ENCODE measurements around the gene CDK14. TPM values are rescaled to one million over a fixed set of nuclear protein-coding genes. Genes with fewer than 3 reads are reported as not detected.

Gene CDK14
- total RNA-seq, 2 donors from 2014 or later: 1.9 to 4.9 TPM

DNA sequence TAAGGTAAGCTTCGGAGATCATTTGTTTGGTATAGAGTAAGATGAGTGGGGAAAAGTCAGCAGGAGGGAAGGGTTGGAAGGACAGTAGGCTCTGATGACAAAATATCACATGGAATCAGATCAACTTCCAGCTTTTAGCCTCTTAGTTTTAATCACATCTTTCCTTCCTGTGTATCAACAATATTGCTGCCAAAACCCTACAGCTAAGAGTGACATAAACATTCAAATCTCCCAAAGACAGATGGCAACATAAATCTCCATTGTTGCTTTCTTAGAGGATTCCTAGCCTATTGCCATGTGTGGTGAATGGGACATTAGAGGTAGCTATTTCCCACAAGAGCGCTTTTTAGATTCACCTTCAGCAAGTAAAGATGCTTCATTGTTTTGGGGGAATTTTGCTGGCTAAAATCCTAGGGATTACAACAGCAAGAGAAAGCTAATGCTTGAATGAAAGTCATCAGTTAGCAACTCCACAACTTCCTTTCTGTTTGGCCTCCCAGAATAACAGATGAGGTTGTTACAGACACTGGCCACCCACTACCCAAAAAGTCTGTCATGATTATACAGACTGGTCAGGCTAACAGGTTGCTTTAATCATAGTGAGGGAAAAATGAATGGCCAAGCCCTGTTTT, 632.9 kb downstream of the CDK14 start:
- Histone ChIP-seq H3K9me3 (no peaks in the 10 kb centered on the region), H3K36me3 (no peaks in the 10 kb centered on the region), H3K27ac (no peak overlapping the region), H3K27me3 (no peaks in the 10 kb centered on the region), H3K9ac (ENCODE audit: low read depth in 2 of 2, low read length in 2 of 2) (no peak overlapping the region), H3K4me3 (no peak overlapping the region), H3K4me1 (no peaks in the 10 kb centered on the region)
- DNase-seq: no peak
- intact Hi-C loops (cut with DNase I): no loop called here
- TF ChIP-seq, protein P1, sequence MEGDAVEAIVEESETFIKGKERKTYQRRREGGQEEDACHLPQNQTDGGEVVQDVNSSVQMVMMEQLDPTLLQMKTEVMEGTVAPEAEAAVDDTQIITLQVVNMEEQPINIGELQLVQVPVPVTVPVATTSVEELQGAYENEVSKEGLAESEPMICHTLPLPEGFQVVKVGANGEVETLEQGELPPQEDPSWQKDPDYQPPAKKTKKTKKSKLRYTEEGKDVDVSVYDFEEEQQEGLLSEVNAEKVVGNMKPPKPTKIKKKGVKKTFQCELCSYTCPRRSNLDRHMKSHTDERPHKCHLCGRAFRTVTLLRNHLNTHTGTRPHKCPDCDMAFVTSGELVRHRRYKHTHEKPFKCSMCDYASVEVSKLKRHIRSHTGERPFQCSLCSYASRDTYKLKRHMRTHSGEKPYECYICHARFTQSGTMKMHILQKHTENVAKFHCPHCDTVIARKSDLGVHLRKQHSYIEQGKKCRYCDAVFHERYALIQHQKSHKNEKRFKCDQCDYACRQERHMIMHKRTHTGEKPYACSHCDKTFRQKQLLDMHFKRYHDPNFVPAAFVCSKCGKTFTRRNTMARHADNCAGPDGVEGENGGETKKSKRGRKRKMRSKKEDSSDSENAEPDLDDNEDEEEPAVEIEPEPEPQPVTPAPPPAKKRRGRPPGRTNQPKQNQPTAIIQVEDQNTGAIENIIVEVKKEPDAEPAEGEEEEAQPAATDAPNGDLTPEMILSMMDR (IDR thresholded peaks at IDR 0.05): no peak

DNA sequence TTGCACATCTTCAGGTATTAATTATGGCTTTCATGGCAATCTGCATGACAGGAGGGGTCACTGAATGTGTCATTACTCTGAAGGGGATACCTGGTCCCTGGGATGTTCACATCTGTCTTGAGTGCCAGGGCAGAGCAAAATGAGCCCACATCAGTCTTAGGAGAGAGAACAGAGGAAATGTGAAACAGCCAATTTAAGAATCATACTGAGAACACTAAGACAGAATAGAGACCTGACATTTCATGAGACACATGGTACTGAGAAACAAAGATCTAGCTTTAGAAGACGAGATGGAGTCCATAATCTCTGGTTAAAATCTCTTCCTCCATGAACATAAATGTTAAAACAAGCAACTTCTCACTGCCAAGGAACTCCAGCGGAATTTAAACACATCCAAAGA, 634.0 kb downstream of the CDK14 start:
- intact Hi-C loops (cut with DNase I): no loop called here
- Histone ChIP-seq H3K4me3 (no peak overlapping the region), H3K9ac (ENCODE audit: low read depth in 2 of 2, low read length in 2 of 2) (no peak overlapping the region), H3K27ac (no peak overlapping the region), H3K36me3 (no peaks in the 10 kb centered on the region), H3K27me3 (no peaks in the 10 kb centered on the region), H3K9me3 (no peaks in the 10 kb centered on the region), H3K4me1 (no peaks in the 10 kb centered on the region)
- DNase-seq: no peak
- TF ChIP-seq, protein P1 (IDR thresholded peaks at IDR 0.05): no peak

DNA sequence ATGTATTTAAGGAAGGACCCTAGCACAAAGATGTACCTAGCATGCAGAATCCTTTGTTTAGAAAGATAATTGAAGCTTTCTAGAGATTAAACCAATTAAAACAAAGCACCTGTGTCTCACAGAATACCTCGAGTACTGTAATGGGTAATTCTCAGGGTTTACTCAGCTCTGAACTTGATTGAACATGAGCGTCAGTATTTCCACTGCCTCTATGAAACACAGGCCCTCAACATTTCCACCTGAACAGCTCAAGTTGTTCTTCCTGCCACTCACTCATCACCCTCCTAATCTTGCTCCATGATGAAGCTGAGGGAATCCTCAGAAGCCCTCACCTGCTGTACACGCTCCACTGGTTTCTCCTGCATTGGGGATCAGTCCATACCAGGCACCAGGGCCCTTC, 634.4 kb downstream of the CDK14 start:
- intact Hi-C loops (cut with DNase I): no loop called here
- Histone ChIP-seq H3K36me3 (no peaks in the 10 kb centered on the region), H3K27me3 (no peaks in the 10 kb centered on the region), H3K9me3 (no peaks in the 10 kb centered on the region), H3K9ac (ENCODE audit: low read depth in 2 of 2, low read length in 2 of 2) (no peak overlapping the region), H3K4me3 (no peak overlapping the region), H3K27ac (no peak overlapping the region), H3K4me1 (no peaks in the 10 kb centered on the region)
- TF ChIP-seq, protein P1 (IDR thresholded peaks at IDR 0.05): no peak
- no peak for DNase-seq

DNA sequence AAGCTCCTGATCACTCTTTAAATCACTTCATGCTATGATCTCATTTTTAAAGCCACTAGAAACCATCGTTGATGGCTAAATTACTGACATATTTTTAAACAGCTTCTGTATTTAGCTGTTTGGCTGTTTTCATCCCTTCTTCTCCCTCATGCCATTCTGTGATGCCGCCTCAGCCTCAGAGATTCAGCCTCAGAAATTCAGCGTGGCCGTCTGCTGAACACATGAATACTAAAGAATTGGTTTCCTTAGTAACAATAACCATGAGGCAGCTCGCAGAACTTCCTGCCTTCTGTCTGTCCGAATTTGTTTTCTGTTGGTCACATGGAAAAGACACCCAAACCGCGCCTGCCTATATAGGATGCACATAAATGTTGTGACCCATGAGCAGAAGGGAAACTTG, 637.1 kb downstream of the CDK14 start:
- intact Hi-C loops (cut with DNase I): no loop called here
- no peak for DNase-seq
- Histone ChIP-seq H3K4me1 (no peaks in the 10 kb centered on the region), H3K36me3 (no peaks in the 10 kb centered on the region), H3K27me3 (no peaks in the 10 kb centered on the region), H3K27ac (no peak overlapping the region), H3K9ac (ENCODE audit: low read depth in 2 of 2, low read length in 2 of 2) (no peak overlapping the region), H3K4me3 (no peak overlapping the region), H3K9me3 (no peaks in the 10 kb centered on the region)
- TF ChIP-seq, protein P1 (IDR thresholded peaks at IDR 0.05): no peak

DNA sequence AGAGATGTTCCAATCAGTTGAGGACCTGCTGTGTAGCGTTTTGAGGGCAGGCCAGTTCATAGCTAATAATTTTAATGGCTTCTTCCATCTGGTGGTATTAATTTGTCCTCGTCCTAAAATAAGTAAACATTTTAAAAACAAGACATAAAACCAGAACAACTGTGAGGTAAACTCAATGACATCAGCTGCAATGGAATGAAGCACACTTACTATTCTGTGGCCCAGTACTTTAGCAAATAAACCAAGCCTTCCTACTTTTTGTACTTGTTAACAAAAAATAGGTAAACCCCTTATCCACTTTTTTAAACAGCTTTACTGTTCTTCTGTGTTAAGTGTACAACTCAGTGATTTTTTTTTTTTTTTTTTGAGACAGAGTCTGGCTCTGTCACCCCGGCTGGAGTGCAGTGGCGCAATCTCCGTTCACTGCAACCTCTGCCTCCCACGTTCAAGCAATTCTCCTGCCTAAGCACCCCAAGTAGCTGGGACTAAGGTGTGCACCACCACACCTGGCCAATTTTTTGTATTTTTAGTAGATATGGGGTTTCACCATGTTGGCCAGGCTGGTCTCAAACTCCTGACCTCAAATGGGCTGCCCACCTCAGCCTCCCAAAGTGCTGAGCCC, 639.2 kb downstream of the CDK14 start:
- intact Hi-C loops (cut with DNase I): no loop called here
- no peak for DNase-seq
- H3K4me1 ChIP-seq: no peaks in the 10 kb centered on the region
- H3K27ac ChIP-seq: no peak overlapping the region
- H3K9me3 ChIP-seq: no peaks in the 10 kb centered on the region
- H3K36me3 ChIP-seq: no peaks in the 10 kb centered on the region
- TF ChIP-seq, protein P1 (IDR thresholded peaks at IDR 0.05): no peak
- H3K27me3 ChIP-seq: no peaks in the 10 kb centered on the region
- H3K4me3 ChIP-seq: no peak overlapping the region
- no peak overlapping the region for H3K9ac ChIP-seq (ENCODE audit: low read depth in 2 of 2, low read length in 2 of 2)

All from colonic mucosa (tissue), 4 donors.